ENCODE measurements around the gene THRB. TPM values are rescaled to one million over a fixed set of nuclear protein-coding genes. Genes with fewer than 3 reads are reported as not detected.

Gene THRB
- total and polyA plus RNA-seq, 5 donors from 2014 or later, result 0.30 TPM; not detected in 4

DNA sequence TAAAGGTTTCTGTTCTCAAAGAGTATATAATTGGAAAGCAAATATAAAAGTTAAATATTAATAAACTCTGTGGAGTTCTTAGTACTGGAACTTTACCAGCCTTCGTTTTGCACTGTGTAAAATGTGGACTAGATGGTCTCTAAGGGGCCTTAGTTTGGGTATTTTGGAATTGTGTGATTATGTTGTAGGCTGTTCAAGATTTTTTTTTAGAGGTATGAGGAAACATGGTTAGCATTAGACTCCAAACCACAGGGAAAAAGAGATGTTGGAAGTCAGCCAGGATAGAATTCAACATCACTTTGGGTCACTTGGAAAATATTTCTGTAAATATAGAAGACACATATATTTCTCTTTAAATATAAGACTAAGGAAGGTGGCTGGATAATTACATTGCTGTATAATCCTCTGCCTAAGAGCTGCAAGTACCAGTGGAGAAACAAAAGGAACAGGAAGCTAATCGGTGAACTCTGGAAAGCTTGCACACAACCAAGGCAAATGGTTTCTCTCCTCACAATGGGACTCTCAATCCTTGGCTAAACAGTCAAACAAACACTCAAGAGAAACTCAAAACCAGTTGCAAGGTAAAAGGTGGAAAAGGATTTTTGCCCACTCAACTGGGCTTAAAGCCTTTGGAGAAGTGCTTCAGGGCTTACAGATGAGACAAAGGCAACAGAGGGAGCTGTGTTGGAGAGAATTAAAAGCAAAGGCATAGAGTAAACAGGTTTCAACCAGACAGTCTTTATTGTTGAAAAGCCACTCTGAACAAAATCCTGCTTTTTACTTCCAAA is 407.8 kb downstream of the THRB start:
- DNase-seq (no peak), ATAC-seq (ENCODE audit: low read depth in 2 of 2) (no peak)
- Mint-ChIP-seq H3K9me3 (peaks cover 0 to 5% (median 0%) of the 10 kb centered on the region in 7 donors), H3K4me1 (no peaks in the 10 kb centered on the region), H3K4me3 (no peak overlapping the region), H3K36me3 (no peaks in the 10 kb centered on the region), H3K27me3 (peaks cover 4% of the 10 kb centered on the region), H3K27ac (no peak overlapping the region)
- Histone ChIP-seq H3K27ac (ENCODE audit: insufficient read depth, low read length, poor library complexity, severe bottlenecking) (no peak overlapping the region), H3K27me3 (ENCODE audit: control insufficient read depth, insufficient read depth, low read length) (peaks cover 2% of the 10 kb centered on the region), H3K9me3 (ENCODE audit: control insufficient read depth in 2 of 2, low read length in 2 of 2) (no peaks in the 10 kb centered on the region), H3K36me3 (ENCODE audit: control insufficient read depth, insufficient read depth, low read length) (no peaks in the 10 kb centered on the region), H3K4me3 (ENCODE audit: low read depth, low read length) (no peak overlapping the region), H3K4me1 (ENCODE audit: control insufficient read depth, insufficient read depth, low read length, poor library complexity, severe bottlenecking) (no peaks in the 10 kb centered on the region)

DNA sequence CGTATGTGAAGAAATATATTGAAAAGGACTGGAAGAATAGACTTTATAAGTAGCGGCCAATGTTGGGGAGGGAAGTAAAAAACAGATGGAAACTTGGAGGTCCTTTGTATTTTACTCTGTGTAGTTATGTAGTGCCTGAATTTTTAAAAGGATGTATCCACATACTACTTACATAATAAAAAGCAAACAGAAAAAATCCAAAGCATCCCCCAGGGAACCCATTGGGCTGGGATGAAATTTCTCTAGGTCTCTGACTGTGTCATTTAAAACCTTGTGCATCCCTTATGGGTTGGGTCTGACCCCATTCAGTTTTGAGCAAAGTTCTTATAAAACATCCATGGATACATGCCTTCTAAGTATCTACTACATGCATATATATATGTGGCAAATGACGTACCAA is 408.4 kb downstream of the THRB start:
- Histone ChIP-seq H3K4me3 (ENCODE audit: low read depth, low read length) (no peak overlapping the region), H3K36me3 (ENCODE audit: control insufficient read depth, insufficient read depth, low read length) (no peaks in the 10 kb centered on the region), H3K27me3 (ENCODE audit: control insufficient read depth, insufficient read depth, low read length) (peaks cover 2% of the 10 kb centered on the region), H3K9me3 (ENCODE audit: control insufficient read depth in 2 of 2, low read length in 2 of 2) (no peaks in the 10 kb centered on the region), H3K27ac (ENCODE audit: insufficient read depth, low read length, poor library complexity, severe bottlenecking) (no peak overlapping the region), H3K4me1 (ENCODE audit: control insufficient read depth, insufficient read depth, low read length, poor library complexity, severe bottlenecking) (no peaks in the 10 kb centered on the region)
- H3K36me3 Mint-ChIP-seq, result no peaks in the 10 kb centered on the region
- no peak overlapping the region for H3K4me3 Mint-ChIP-seq
- H3K27me3 Mint-ChIP-seq, result peaks cover 4% of the 10 kb centered on the region
- DNase-seq (no peak), ATAC-seq (ENCODE audit: low read depth in 2 of 2) (no peak)
- H3K9me3 Mint-ChIP-seq, result peaks cover 0 to 5% (median 0%) of the 10 kb centered on the region in 7 donors
- H3K27ac Mint-ChIP-seq, result no peak overlapping the region
- no peaks in the 10 kb centered on the region for H3K4me1 Mint-ChIP-seq

DNA sequence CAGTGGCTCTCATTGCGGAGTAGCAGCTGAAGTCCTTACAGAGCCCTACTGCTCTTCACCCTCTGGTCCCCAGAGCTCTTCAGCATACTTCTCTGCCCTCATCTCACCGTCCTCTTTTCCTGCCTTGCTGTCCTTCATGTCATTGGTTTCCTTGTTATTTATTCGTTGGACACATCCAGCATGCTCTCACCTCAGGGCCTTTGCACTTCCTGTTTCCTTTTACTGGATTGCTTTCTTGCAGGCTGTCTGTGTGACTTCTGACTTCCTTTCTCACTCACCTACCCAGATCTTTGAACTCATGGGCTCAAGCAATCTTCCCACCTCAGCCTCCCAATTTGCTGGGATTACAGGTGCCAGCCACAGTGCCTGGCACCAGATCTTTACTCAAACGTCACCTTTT is 422.5 kb downstream of the THRB start:
- ATAC-seq (ENCODE audit: low read depth in 2 of 2), result no peak
- Histone ChIP-seq H3K9me3 (ENCODE audit: control insufficient read depth in 2 of 2, low read length in 2 of 2) (no peaks in the 10 kb centered on the region), H3K27ac (ENCODE audit: insufficient read depth, low read length, poor library complexity, severe bottlenecking) (no peak overlapping the region), H3K27me3 (ENCODE audit: control insufficient read depth, insufficient read depth, low read length) (no peaks in the 10 kb centered on the region), H3K4me3 (ENCODE audit: low read depth, low read length) (no peak overlapping the region), H3K36me3 (ENCODE audit: control insufficient read depth, insufficient read depth, low read length) (no peaks in the 10 kb centered on the region), H3K4me1 (ENCODE audit: control insufficient read depth, insufficient read depth, low read length, poor library complexity, severe bottlenecking) (no peaks in the 10 kb centered on the region)
- no peak overlapping the region for H3K27ac Mint-ChIP-seq
- H3K4me1 Mint-ChIP-seq, result no peaks in the 10 kb centered on the region
- H3K36me3 Mint-ChIP-seq, result no peaks in the 10 kb centered on the region
- H3K4me3 Mint-ChIP-seq, result no peak overlapping the region
- peaks cover 0 to 4% (median under 1%) of the 10 kb centered on the region in 7 donors for H3K9me3 Mint-ChIP-seq
- H3K27me3 Mint-ChIP-seq, result no peaks in the 10 kb centered on the region
- no peak for DNase-seq

DNA sequence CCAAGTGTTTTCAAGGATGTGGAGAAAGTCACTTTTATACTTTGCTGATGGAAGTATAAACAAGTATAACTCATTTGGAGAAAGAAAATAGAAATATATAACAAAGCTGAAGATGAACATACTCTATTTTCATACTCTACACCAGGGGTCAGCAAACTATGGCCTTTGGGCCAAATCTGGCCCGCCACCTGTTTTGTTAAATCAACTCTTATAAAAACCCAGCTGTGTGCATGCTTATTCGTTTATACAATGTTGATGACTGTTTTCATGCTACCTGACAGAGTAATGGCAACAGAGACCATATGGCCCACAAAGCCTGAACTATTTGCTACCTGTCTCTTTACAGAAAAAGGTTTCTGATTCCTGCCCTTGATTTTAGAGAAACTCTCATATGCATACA is 425.6 kb downstream of the THRB start:
- Mint-ChIP-seq H3K9me3 (peaks cover 0 to 4% (median 0%) of the 10 kb centered on the region in 7 donors), H3K27ac (no peak overlapping the region), H3K4me1 (no peaks in the 10 kb centered on the region), H3K27me3 (no peaks in the 10 kb centered on the region), H3K4me3 (no peak overlapping the region), H3K36me3 (no peaks in the 10 kb centered on the region)
- no peak overlapping the region for H3K4me3 ChIP-seq (ENCODE audit: low read depth, low read length)
- H3K9me3 ChIP-seq (ENCODE audit: control insufficient read depth in 2 of 2, low read length in 2 of 2), result no peaks in the 10 kb centered on the region
- no peaks in the 10 kb centered on the region for H3K4me1 ChIP-seq (ENCODE audit: control insufficient read depth, insufficient read depth, low read length, poor library complexity, severe bottlenecking)
- no peak for DNase-seq
- no peak overlapping the region for H3K27ac ChIP-seq (ENCODE audit: insufficient read depth, low read length, poor library complexity, severe bottlenecking)
- no peaks in the 10 kb centered on the region for H3K27me3 ChIP-seq (ENCODE audit: control insufficient read depth, insufficient read depth, low read length)
- no peak for ATAC-seq (ENCODE audit: low read depth in 2 of 2)
- no peaks in the 10 kb centered on the region for H3K36me3 ChIP-seq (ENCODE audit: control insufficient read depth, insufficient read depth, low read length)

DNA sequence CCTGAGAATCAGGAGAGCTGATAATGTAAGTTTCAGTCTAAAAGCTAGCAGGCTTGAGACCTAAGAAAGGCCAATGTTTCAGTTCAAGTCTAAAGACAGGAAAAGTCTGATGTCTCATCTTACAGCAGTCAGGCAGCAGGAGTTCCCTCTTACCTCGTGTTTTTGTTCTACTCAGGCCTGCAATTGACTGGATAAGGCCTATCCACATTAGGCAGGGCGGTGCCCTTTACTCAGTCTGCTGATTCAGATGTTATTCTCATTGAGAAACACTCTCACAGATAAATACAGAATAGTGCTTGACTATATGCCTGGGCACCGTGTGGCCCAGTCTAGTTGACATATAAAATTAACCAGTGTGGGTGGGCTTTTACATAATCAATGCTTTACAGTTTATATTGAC is 427.2 kb downstream of the THRB start:
- Histone ChIP-seq H3K4me1 (ENCODE audit: control insufficient read depth, insufficient read depth, low read length, poor library complexity, severe bottlenecking) (no peaks in the 10 kb centered on the region), H3K27ac (ENCODE audit: insufficient read depth, low read length, poor library complexity, severe bottlenecking) (no peak overlapping the region), H3K36me3 (ENCODE audit: control insufficient read depth, insufficient read depth, low read length) (no peaks in the 10 kb centered on the region), H3K27me3 (ENCODE audit: control insufficient read depth, insufficient read depth, low read length) (no peaks in the 10 kb centered on the region), H3K4me3 (ENCODE audit: low read depth, low read length) (no peak overlapping the region), H3K9me3 (ENCODE audit: control insufficient read depth in 2 of 2, low read length in 2 of 2) (no peaks in the 10 kb centered on the region)
- Mint-ChIP-seq H3K4me3 (no peak overlapping the region), H3K9me3 (peaks cover 0 to 4% (median 0%) of the 10 kb centered on the region in 7 donors), H3K4me1 (no peaks in the 10 kb centered on the region), H3K27me3 (no peaks in the 10 kb centered on the region), H3K36me3 (no peaks in the 10 kb centered on the region), H3K27ac (no peak overlapping the region)
- DNase-seq (no peak), ATAC-seq (ENCODE audit: low read depth in 2 of 2) (no peak)
